ENCODE measurements around the gene LY9. TPM values are rescaled to one million over a fixed set of nuclear protein-coding genes. Genes with fewer than 3 reads are reported as not detected.

The LY9 gene
- total RNA-seq, 1 donor from 2014 or later: not detected

DNA sequence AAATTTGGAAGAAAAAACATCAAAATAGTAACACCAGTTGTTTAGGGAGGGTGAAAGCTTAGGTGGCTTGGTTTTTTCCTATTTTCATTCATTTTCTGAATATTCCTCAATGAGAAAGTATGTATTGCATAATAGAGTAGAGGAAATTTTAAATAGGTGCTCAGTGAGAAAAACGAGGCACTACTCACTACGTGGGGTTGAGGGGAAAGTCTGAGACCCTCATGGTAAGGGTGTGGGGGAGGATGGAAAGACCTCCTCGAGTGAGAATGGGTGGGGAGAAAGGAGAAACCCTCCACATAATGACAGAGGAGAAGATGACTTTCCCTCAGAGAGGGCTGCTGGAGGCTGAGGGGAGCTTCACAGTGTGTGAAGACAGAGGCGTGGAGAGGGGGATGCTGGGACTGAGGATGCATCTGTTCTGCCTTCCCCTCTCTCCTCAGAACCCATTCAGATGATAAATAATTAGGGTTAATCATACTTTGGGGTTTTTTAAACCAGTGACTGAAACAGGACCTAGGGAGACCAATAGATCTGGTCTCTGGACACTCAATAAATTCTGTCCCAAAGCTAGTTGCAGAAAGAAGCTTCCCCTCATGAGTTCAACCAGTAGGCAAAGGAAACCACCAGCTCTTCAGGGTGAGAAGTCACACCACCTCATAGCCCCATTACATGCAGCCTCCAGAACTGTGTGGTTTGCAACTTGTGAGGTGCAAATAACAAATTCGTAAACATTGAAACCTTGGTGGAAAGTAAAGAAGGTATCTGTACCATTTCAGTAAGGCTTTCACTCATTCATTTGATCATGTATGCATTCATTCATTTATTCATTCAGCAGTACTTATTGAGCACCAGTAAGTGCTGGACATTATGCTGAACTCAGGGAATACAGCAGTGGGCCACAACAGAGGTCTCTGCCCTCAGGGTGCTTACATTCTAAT is 39.8 kb upstream of the LY9 start:
- no peak overlapping the region for H3K27ac Mint-ChIP-seq
- H3K4me1 Mint-ChIP-seq: peaks cover 21% of the 10 kb centered on the region
- DNase-seq (ENCODE audit: low spot score in 2 of 2, unreplicated experiment in 2 of 2): no peak
- H3K27me3 Mint-ChIP-seq (ENCODE audit: low read depth): peaks cover 5% of the 10 kb centered on the region
- TF ChIP-seq, protein P1, sequence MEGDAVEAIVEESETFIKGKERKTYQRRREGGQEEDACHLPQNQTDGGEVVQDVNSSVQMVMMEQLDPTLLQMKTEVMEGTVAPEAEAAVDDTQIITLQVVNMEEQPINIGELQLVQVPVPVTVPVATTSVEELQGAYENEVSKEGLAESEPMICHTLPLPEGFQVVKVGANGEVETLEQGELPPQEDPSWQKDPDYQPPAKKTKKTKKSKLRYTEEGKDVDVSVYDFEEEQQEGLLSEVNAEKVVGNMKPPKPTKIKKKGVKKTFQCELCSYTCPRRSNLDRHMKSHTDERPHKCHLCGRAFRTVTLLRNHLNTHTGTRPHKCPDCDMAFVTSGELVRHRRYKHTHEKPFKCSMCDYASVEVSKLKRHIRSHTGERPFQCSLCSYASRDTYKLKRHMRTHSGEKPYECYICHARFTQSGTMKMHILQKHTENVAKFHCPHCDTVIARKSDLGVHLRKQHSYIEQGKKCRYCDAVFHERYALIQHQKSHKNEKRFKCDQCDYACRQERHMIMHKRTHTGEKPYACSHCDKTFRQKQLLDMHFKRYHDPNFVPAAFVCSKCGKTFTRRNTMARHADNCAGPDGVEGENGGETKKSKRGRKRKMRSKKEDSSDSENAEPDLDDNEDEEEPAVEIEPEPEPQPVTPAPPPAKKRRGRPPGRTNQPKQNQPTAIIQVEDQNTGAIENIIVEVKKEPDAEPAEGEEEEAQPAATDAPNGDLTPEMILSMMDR (IDR thresholded peaks at IDR 0.05; ENCODE audit: unreplicated experiment): no peak
- H3K36me3 Mint-ChIP-seq: no peaks in the 10 kb centered on the region
- no peak overlapping the region for H3K4me3 Mint-ChIP-seq
- peaks cover 8% of the 10 kb centered on the region for H3K9me3 Mint-ChIP-seq

DNA sequence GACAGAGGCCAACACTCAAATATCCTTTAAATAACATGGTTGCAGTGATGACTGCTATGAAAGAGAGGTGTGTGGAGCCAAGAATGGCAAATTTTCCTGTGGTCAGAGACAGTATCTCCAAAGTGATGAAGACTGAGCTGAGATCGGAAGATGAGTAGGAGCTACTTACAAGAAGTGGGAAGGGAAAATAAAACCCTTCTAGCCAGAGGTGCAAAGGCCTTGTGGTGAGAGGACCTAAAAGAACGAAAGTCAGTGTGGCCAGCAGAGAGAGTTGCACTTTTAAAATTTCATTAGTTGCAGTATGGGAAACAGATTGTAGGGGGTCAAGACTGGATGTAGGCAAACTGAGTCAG is 39.1 kb upstream of the LY9 start:
- Mint-ChIP-seq H3K36me3 (no peaks in the 10 kb centered on the region), H3K4me1 (peaks cover 21% of the 10 kb centered on the region), H3K4me3 (no peak overlapping the region), H3K9me3 (peaks cover 9% of the 10 kb centered on the region), H3K27ac (no peak overlapping the region), H3K27me3 (ENCODE audit: low read depth) (peaks cover 3% of the 10 kb centered on the region)
- no peak for DNase-seq (ENCODE audit: low spot score in 2 of 2, unreplicated experiment in 2 of 2)
- TF ChIP-seq, protein P1 (IDR thresholded peaks at IDR 0.05; ENCODE audit: unreplicated experiment): no peak

DNA sequence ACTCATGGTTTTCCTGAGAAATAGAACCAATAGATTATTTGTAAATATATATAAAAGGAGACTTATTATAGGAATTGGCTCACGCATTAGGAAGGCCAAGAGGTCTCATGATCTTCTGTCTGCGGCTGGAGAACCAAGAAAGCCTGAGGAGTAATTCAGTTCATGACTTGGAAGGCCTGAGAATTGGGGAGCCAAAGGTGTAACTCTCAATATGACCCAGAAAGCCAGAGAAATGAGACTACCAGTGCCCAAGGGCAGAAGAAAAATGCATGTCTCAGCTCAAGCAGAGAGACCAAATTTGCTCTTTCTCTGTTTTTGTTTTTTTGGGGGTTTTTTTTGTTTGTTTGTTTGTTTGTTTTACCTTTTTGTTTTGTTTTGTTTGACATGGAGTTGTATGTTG is 37.5 kb upstream of the LY9 start:
- TF ChIP-seq, protein P1 (IDR thresholded peaks at IDR 0.05; ENCODE audit: unreplicated experiment): no peak
- peaks cover 4% of the 10 kb centered on the region for H3K4me1 Mint-ChIP-seq
- no peaks in the 10 kb centered on the region for H3K27me3 Mint-ChIP-seq (ENCODE audit: low read depth)
- H3K4me3 Mint-ChIP-seq: no peak overlapping the region
- H3K9me3 Mint-ChIP-seq: peaks cover 9% of the 10 kb centered on the region
- H3K36me3 Mint-ChIP-seq: no peaks in the 10 kb centered on the region
- H3K27ac Mint-ChIP-seq: no peak overlapping the region
- DNase-seq (ENCODE audit: low spot score in 2 of 2, unreplicated experiment in 2 of 2): no peak

DNA sequence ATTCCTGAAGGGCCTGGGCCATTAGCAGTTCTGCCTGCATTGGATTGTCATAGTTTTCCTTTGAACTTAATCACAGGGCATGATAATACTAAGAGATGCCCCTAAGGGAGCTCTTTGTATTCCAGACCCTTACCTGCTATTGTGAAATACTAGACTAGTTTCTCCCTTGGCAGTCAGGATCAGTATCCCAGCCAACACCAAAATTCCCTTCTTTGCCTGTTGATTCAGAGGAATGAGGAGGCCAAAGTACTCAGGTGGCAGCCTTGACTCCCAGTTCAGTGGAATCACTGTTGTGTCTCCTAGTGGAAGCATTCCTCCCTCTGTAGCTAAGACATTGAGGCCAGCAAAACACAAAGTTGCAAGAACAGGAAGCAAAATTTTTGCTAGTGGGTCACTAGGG is 36.2 kb upstream of the LY9 start:
- Mint-ChIP-seq H3K4me1 (no peaks in the 10 kb centered on the region), H3K27me3 (ENCODE audit: low read depth) (no peaks in the 10 kb centered on the region), H3K9me3 (peaks cover 9% of the 10 kb centered on the region), H3K36me3 (no peaks in the 10 kb centered on the region), H3K27ac (no peak overlapping the region), H3K4me3 (no peak overlapping the region)
- DNase-seq (ENCODE audit: low spot score in 2 of 2, unreplicated experiment in 2 of 2): no peak
- TF ChIP-seq, protein P1 (IDR thresholded peaks at IDR 0.05; ENCODE audit: unreplicated experiment): no peak

DNA sequence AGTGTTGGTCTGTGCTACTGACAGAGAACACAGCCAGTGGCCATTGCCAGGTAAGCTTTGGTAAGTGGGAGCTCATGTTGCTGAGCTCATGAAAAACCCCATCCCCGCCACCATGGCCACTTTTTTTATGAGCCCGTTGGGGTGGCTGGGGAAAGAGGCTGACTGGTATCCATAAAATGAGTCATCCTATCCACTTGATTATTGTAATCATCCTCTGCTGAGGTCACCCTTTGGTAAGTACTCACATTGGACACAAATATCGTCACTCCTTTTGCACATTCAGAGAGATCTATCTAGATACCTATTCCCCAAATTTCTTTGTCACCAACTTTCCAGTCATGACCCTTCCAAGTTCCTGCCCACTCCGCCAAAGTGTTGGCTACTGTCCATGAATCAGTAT is 34.9 kb upstream of the LY9 start:
- H3K36me3 Mint-ChIP-seq: no peaks in the 10 kb centered on the region
- no peaks in the 10 kb centered on the region for H3K4me1 Mint-ChIP-seq
- no peak overlapping the region for H3K27ac Mint-ChIP-seq
- peaks cover 15% of the 10 kb centered on the region for H3K9me3 Mint-ChIP-seq
- TF ChIP-seq, protein P1 (IDR thresholded peaks at IDR 0.05; ENCODE audit: unreplicated experiment): no peak
- no peak for DNase-seq (ENCODE audit: low spot score in 2 of 2, unreplicated experiment in 2 of 2)
- H3K27me3 Mint-ChIP-seq (ENCODE audit: low read depth): no peaks in the 10 kb centered on the region
- no peak overlapping the region for H3K4me3 Mint-ChIP-seq
